ENCODE measurements around the gene MAGEB17.

- no peak for TF ChIP-seq CTCF (IDR thresholded peaks at IDR 0.05)
- TF ChIP-seq POLR2A (IDR thresholded peaks at IDR 0.05), result no peak
Observed at GRCh38 chrX:16215660-16216059, 48.4 kb downstream of the MAGEB17 start.

Data from vagina (tissue), 2 donors.